ENCODE data around the gene TGFBR3.

TGFBR3 gene

DNA sequence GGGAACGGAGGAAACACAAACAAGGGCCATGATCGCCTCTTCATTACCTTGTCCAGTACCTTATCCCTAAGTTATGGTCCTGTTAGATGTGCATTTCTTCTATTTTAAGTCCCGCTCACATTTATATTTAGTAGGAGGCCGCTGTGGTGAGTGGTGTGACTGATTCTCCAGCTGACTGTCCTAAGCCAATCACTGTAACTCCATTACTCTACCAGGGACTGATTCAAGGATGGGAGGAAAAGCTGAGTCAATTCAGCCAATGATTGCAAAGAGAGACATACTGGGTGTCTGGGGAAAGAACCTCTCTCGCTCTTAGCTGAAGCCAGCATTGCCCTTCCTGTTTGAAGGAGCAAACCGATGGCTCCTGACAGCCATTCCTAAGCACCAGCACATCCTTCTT, 59.7 kb downstream of the TGFBR3 start:
- no peak for DNase-seq (ENCODE audit: low spot score)

DNA sequence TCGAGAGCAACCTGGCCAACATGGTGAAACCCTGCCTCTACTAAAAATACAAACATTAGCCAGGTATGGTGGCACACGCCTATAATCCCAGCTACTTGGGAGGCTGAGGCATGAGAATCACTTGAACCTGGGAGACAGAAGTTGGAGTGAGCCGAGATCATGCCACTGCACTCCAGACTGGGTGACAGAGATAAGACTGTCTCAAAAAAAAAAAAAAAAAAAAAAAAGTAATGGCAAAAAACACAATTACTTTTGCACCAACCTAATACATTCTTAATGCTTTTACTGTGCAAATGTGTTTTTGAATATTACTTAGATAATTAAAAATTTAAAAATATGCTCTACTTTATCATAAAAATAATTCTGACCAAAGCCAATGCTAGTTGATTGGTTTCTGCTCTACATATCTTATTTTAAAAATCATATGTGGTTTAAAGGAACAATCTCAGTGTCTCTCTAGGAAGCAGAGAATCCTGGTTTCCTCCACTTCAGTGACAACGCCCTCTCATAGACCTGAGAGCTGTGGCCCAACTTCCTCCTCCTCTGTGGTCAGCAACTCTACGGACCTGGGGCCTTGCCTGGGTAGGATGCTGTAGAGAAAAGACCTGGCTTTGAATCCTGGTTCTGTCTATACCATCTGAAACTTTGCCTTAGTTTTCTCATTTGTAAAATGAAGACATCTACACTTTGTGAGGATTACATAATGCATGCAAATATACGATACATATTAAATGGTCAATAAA, 64.7 kb downstream of the TGFBR3 start:
- DNase-seq (ENCODE audit: low spot score) = no peak

- no peak for DNase-seq (ENCODE audit: low spot score)
Measured at GRCh38 chr1:91819038-91819788, 66.7 kb downstream of the TGFBR3 start.

GRCh38 chr1:91818713-91818975, 67.3 kb downstream of the TGFBR3 start:
- no peak for DNase-seq (ENCODE audit: low spot score)

DNA sequence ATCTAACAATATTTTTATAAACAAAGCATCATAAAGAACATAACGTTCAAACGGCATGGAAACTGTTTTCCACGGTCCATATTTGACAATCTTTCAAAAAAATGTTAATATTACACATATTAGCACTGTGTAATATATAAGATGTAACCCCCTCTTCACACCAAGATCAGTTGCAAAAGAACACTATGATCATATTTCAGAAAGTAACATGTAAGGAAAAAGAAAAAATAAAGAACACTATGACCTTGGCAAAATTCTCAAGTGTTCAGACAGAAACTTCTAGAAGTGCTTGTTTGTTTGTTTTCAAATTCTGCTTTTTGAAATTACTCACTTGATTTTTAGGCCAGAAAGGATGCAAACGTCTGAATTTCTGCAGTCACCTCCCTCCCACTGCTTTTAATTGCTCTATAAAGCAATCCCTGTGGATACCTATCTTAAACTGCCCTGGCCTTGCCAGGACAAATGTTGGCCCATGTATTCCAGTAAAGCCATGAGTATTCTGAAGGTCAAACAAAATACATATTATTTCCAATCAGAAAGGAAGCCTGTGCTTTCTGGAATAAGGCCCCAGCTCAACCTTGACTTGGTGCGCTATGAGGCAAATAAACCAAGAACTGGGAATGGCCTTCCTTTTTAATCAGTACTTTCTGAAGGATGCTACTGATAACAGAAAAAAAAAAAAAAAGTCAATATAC, 68.6 kb downstream of the TGFBR3 start:
- no peak for DNase-seq (ENCODE audit: low spot score)

GRCh38 chr1:91816031-91816430, 69.9 kb downstream of the TGFBR3 start:
- no peak for DNase-seq (ENCODE audit: low spot score)

- DNase-seq (ENCODE audit: low spot score) = no peak
Measured at GRCh38 chr1:91814448-91814847, 71.5 kb downstream of the TGFBR3 start.

- DNase-seq (ENCODE audit: low spot score) = no peak
Measured at GRCh38 chr1:91813813-91814212, 72.1 kb downstream of the TGFBR3 start.

- no peak for DNase-seq (ENCODE audit: low spot score)
Measured at GRCh38 chr1:91811363-91812025, 74.5 kb downstream of the TGFBR3 start.

DNA sequence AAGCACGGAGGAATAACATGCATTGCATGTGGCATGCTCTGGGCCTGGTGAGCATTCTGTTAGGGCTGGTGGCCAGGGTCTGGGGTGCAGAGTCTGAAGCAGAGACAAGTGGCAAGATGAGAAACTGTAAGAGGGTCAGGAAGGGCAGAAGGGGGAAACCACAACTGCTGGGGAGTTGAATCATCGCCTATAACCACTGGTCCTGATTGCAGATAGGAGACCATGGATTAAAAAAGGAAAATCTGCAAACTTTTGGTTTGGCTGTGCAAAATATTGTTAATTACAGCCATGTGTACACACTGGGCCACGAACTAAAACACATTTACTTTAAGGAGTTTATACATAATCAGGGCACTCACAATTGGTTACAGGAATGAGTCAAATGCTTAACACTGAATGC, 76.6 kb downstream of the TGFBR3 start:
- no peak for DNase-seq (ENCODE audit: low spot score)

DNA sequence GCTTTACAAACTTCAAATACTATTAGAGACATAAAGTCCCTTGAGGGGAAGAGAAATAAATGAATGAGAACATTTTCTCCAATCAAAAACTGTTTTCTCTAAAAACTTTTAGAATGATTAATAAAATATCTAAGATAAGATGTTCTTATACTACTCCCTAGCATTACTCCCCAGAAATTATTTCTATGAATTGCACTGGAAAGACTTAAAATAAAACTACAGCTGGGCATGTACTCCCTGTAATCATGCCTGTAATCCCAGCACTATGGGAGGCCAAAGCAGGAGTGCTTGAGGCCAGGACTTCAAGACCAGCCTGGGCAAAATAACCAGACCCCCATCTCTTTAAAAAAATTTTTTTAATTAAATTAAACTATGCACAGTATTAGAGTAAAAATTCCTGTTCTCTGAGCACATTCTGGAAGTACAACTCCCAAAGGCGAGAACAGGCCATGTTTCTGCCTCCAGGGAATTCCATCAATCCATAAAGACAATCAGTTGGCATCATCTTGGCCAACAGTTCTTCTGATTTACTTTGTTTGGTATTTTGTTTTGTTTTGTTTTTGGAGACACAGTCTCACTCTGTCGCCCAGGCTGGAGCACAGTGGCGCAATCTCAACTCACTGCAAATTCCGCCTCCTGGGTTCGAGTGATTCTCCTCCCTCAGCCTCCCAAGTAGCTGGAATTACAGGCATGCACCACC, 77.9 kb downstream of the TGFBR3 start:
- DNase-seq (ENCODE audit: low spot score) = no peak

DNA sequence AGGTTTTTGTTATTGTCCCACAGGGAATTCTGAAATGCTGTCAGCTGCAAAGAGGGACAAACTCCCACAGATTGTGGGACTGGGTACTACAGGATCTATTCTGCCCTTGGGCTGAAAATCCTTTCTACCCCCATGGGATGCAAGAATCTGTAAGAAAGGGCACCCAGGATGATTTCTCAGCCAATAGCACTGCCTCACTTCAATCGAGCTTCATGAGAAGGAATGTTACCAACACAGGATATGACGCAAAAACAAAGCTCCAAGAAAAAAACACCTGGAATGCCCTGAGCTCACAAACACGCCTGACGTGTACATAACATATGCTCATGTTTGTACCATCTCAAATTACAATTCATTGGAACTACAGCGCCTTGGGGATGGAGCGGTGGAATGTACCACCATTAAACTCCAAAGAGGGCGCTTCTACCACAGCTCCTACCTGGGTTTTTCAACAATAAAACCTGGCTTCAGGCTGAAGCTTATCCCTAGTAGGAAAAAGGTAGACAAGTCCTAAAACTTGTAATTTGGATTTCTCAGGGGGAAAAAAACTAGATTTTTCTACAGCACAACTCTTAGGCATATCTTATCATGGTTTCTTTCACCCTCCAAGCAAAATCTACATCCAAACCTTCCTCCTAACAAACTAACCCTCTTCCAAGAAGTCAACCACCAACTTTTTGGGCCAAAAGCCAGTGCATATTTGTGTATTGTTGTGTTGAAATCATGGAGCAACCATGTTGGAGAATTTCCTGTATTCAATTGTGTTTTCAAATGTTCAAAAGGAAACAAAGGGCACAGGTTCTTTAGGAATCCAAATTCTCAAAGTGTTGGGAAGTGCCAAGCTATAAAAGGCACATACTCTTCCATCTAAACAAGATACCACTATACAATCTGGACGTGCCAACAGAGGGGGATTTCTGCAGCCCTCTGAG, 78.9 kb downstream of the TGFBR3 start:
- no peak for DNase-seq (ENCODE audit: low spot score)

GRCh38 chr1:91806181-91806768, 79.7 kb downstream of the TGFBR3 start:
- no peak for DNase-seq (ENCODE audit: low spot score)

DNA sequence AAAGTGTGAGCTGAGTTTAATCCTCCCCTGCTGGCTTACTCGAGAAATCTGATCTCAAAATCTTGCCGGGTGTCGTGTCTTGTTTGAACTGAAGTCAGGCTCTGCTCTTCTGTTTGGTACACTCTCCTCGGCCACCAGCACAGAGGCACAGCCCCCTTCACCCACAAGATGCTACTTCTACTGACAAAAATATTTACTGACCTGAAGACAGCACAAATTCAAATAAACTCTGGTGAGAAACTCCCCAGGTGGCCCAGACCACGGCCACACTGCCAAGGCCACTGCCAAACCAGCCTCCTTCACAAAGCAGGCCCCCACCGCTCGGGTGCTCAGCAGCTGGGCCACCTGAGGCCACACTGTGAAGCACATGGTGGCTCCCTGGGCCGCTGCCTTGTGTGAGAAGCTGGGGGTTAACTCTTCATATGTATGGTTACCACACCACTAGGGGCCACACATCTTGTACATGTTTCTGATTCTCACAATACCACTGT, 80.6 kb downstream of the TGFBR3 start:
- DNase-seq (ENCODE audit: low spot score) = no peak

- DNase-seq (ENCODE audit: low spot score) = peak; percentile 78
Measured at GRCh38 chr1:91804546-91805023, 81.4 kb downstream of the TGFBR3 start.

DNA sequence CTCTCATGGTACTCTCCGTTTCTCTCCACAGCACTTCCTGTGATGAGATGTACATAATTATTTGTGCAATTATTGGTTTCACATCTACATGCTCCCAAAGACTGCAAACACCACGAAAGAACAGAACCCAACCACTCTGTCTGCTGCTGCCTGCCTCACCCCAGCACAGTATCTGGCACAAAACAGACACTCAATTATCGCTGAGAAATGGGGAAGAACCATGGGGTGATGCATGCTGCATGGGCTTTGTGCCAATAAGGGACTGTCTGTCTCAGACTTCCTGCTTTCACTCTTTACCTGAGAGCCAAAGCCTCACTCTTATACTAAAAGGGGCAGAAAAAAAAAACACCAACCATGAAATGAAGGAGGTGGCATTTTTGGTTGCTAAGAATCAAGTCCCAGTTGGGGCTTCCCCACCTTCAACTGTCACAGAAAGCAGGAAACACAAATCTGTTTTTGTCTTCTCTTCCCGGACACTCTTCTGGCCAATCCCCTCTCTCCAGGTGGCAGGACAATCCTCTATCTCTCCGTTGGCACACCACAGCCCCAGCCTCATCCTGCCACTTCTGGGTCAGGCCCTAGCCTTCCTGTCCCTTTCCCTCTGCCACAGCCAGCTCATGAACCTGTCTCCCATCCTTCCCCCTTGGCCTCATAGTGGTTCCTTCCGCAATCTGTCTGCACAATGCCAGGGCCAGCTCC, 82.0 kb downstream of the TGFBR3 start:
- DNase-seq (ENCODE audit: low spot score) = peak; percentile 67

DNA sequence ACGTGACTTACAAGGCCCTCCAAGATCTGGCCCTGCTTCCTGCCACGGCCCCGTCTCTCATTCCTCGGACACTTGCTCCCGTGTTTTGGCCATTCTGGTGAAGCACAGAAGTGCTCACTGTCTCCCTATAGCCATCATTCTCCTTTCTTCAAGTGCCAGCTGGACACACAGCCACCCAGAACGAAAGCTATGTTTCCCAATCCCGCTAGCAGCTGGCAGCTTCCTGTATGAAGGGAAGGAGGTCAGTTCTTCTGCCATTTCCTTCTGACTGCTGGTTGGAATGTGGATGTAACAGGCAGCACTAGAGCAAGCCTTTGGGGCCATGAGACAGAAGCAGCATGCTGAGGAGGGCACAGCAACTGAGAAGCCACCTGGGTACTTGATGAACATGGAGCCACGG, 82.8 kb downstream of the TGFBR3 start:
- DNase-seq (ENCODE audit: low spot score) = no peak

DNA sequence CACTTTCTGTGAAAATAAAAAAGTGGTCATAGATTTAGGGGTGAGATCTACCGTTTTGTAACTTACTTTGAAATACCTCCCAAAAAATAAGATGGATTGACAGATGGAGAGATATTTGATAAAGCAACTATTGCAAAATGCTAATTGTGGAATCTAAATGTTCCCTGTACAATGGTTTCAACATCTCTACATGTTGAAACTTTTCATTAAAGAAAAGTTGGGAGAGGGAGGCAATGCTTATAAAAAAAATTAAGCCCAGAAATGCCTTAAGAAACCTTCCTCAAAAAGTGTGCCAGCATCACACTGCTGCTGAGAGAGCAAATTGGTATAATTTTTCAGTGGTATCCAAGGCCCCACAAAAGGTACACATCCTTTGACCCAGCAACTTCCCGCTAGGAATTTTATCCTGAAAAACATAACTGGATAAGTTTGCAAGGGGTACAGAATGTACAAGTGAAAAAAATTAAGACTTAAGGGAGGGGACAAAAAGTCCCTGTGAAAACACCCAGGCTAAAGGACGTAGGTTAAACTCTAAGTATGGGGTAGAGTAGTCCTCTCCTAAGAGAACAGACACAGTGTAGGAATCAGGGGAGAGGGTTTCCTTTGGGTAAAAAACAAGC, 84.3 kb downstream of the TGFBR3 start:
- no peak for DNase-seq (ENCODE audit: low spot score)

GRCh38 chr1:91799863-91800262, 86.1 kb downstream of the TGFBR3 start:
- no peak for DNase-seq (ENCODE audit: low spot score)
